ENCODE data around the gene PIK3AP1. TPM values are rescaled to one million over a fixed set of nuclear protein-coding genes. Genes with fewer than 3 reads are reported as not detected.

The PIK3AP1 gene
- total RNA-seq, 1 donor, result not detected

- DNase-seq (ENCODE audit: low read depth), result no peak
- no peak overlapping the region for H3K4me3 ChIP-seq (ENCODE audit: low read depth, low read length)
- TF ChIP-seq, protein P1, sequence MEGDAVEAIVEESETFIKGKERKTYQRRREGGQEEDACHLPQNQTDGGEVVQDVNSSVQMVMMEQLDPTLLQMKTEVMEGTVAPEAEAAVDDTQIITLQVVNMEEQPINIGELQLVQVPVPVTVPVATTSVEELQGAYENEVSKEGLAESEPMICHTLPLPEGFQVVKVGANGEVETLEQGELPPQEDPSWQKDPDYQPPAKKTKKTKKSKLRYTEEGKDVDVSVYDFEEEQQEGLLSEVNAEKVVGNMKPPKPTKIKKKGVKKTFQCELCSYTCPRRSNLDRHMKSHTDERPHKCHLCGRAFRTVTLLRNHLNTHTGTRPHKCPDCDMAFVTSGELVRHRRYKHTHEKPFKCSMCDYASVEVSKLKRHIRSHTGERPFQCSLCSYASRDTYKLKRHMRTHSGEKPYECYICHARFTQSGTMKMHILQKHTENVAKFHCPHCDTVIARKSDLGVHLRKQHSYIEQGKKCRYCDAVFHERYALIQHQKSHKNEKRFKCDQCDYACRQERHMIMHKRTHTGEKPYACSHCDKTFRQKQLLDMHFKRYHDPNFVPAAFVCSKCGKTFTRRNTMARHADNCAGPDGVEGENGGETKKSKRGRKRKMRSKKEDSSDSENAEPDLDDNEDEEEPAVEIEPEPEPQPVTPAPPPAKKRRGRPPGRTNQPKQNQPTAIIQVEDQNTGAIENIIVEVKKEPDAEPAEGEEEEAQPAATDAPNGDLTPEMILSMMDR (IDR thresholded peaks at IDR 0.05; ENCODE audit: insufficient read depth, low read length), result no peak
These were observed 110.8 kb downstream of the PIK3AP1 start for GRCh38 chr10:96609510-96609909.

GRCh38 chr10:96608805-96609204 is 111.5 kb downstream of the PIK3AP1 start:
- TF ChIP-seq, protein P1 (IDR thresholded peaks at IDR 0.05; ENCODE audit: insufficient read depth, low read length), result no peak
- no peak for DNase-seq (ENCODE audit: low read depth)
- H3K4me3 ChIP-seq (ENCODE audit: low read depth, low read length), result no peak overlapping the region

GRCh38 chr10:96608262-96608661 is 112.1 kb downstream of the PIK3AP1 start:
- DNase-seq (ENCODE audit: low read depth), result no peak
- TF ChIP-seq, protein P1 (IDR thresholded peaks at IDR 0.05; ENCODE audit: insufficient read depth, low read length), result no peak
- H3K4me3 ChIP-seq (ENCODE audit: low read depth, low read length), result no peak overlapping the region

GRCh38 chr10:96606946-96607345 is 113.4 kb downstream of the PIK3AP1 start:
- DNase-seq (ENCODE audit: low read depth), result no peak
- H3K4me3 ChIP-seq (ENCODE audit: low read depth, low read length), result no peak overlapping the region
- TF ChIP-seq, protein P1 (IDR thresholded peaks at IDR 0.05; ENCODE audit: insufficient read depth, low read length), result no peak

- no peak for DNase-seq (ENCODE audit: low read depth)
- TF ChIP-seq, protein P1 (IDR thresholded peaks at IDR 0.05; ENCODE audit: insufficient read depth, low read length), result no peak
- H3K4me3 ChIP-seq (ENCODE audit: low read depth, low read length), result no peak overlapping the region
These were observed 114.1 kb downstream of the PIK3AP1 start for GRCh38 chr10:96606216-96606615.

DNA sequence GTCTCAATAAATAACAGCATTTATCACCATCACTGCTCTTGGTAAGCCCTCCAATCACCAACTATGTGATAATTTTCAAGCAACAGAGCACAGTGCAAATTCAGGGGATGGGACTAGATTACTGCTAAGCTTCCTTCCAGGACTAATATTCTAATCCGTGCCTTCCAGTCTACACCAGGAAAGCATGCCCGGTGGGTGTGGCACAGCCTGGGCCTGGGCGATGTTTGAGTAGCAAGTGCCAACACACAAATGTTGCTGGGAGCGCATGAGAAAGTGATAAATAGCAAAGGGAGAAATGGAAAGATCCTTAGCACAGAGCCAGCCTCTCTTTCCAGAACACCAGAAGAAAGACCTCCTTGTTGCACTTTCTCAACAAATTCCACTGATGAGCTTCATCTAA is 120.0 kb downstream of the PIK3AP1 start:
- H3K4me3 ChIP-seq (ENCODE audit: low read depth, low read length), result no peak overlapping the region
- TF ChIP-seq, protein P1 (IDR thresholded peaks at IDR 0.05; ENCODE audit: insufficient read depth, low read length), result no peak
- DNase-seq (ENCODE audit: low read depth), result no peak

- TF ChIP-seq, protein P1 (IDR thresholded peaks at IDR 0.05; ENCODE audit: insufficient read depth, low read length), result no peak
- DNase-seq (ENCODE audit: low read depth), result no peak
- no peak overlapping the region for H3K4me3 ChIP-seq (ENCODE audit: low read depth, low read length)
These were observed 121.5 kb downstream of the PIK3AP1 start for GRCh38 chr10:96598846-96599245.

All from fibroblast of the aortic adventitia (primary cell).